ENCODE measurements around the gene ELK1.
"Not testable (repeated sequence)": the region's sequence is repeated elsewhere in the genome, so short reads cannot be mapped to it uniquely, and the experiment has no call there.

The ELK1 gene

DNA sequence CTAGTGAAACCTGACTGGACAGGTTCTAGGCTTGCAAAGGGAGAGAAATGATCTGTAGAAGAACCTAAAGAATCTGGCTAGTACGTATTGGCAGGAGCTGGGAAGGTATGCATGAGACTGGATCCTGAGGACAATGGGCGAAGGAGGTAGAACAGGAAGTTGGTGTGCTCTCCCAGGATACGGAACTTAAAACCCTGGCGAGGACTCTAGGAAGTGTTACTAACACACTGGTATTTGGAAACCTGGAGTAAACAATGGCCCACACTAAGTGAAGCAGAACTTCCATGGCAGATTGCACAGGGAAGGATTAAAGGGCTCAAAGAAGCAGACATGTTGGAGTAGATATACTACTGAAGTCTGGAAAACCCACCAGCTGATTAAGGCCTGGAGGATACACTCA is 39.9 kb downstream of the ELK1 start:
- no peak for DNase-seq

DNA sequence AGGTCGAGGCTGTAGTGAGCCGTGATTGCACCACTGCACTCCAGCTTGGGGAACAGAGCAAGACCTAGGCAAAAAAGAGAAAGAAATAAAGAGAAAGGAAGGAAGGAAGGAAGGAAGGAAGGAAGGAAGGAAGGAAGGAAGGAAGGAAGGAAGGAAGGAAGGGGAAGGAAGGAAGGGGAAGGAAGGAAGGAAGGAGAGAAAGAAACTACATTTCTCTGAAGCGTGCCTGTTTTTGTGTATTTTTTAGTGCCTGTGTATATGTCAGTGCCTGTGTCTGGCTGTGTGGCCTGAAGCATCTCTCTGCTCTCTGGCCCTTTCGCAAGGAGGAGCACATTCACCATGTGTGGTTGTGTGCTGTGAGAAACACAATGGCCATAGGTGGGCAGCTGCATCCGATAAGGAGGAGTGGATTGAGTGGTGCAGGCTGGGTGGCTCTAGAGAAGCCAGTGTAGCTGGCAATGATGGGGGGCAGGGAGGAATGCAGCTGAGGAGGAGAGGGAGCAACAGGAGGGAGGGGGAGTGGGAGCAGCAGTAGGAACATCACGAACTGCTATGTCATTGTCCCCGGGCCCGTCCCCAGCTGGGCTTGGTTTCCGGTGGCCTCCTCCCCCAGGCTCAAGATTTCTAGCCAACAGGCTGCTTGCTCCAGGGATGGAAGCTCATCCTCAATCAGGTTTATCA is 42.1 kb downstream of the ELK1 start:
- DNase-seq, result no peak

DNA sequence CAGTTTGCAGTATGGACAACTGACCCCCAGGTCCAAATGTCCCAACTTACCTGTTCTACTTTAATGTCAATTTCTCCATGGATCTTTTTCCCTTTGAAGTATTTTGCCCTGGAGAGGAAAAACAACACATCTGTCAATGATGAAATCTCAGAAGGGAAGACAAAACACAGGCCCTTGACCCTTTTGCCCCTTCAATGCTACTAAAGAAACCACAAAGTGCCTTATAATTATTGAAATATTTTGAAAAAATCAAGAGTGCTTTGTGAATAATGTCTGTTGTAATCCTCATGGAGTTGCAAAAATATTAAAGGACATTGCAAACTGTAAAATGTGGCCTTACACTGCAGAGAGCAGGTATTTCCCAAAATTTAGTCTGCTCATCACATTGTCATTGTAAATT is 43.3 kb downstream of the ELK1 start:
- DNase-seq, result no peak

GRCh38 chrX:47605024-47605423 is 45.3 kb downstream of the ELK1 start:
- DNase-seq, result no peak

DNA sequence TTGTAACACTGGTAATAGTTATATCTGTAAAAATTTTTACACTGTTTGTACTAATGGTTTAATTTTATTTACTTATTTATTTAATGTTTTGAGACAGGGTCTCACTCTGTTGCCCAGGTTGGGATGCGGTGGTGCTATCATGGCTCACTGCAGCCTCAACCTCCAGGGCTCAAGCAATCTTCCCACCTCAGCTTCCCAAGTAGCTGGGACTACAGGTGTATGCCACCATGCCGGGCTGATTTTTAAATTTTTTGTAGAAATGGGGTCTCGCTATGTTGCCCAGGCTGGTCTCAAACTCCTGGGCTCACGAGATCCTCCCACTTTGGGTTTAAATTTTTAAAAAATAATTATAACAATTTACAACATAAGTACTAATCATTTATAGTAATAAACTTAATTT is 47.2 kb downstream of the ELK1 start:
- not testable (repeated sequence) for DNase-seq

- DNase-seq, result no peak
Measured at GRCh38 chrX:47597222-47597621, 53.1 kb downstream of the ELK1 start.

DNA sequence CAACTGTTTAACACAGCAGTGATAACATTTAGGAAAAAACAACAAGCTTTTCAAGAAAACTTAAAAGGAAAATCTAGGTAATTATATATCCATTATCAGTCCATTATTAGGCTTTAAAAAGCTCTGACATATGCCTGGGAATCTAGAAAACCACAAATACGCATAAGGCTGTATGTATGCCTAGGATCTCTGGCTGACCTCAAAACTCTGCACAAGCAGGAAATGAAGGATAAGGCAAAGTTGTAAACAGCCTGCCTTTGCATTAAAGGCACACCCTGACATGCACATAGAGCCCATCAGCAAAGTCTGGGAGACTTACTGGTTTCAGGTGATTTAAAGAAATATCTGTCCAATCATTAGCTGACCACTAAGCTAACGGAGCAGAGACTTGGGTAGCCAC is 54.1 kb downstream of the ELK1 start:
- DNase-seq, result no peak

GRCh38 chrX:47595716-47596251 is 54.6 kb downstream of the ELK1 start:
- no peak for DNase-seq

DNA sequence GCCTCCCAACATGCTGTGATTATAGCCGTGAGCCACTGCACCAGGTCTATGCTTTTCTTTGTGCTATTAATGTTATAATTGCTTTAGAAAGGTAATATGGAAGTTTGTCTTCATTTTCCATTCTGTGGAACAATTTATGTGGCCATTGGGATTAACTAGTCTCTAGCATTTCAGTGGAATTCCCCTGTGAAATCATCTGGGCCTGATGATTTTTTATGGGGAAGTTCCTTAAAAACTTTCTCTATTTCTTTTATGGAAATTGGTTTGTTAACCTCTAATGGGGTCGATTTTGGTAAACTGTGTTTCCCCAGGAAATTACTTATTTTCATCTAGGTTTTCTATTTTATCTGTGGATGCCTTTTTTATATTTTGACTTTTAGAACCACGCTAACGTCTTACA is 56.8 kb downstream of the ELK1 start:
- DNase-seq, result no peak

- DNase-seq, result no peak
Measured at GRCh38 chrX:47590984-47591383, 59.4 kb downstream of the ELK1 start.

GRCh38 chrX:47587906-47588735 is 62.2 kb downstream of the ELK1 start:
- no peak for DNase-seq

DNA sequence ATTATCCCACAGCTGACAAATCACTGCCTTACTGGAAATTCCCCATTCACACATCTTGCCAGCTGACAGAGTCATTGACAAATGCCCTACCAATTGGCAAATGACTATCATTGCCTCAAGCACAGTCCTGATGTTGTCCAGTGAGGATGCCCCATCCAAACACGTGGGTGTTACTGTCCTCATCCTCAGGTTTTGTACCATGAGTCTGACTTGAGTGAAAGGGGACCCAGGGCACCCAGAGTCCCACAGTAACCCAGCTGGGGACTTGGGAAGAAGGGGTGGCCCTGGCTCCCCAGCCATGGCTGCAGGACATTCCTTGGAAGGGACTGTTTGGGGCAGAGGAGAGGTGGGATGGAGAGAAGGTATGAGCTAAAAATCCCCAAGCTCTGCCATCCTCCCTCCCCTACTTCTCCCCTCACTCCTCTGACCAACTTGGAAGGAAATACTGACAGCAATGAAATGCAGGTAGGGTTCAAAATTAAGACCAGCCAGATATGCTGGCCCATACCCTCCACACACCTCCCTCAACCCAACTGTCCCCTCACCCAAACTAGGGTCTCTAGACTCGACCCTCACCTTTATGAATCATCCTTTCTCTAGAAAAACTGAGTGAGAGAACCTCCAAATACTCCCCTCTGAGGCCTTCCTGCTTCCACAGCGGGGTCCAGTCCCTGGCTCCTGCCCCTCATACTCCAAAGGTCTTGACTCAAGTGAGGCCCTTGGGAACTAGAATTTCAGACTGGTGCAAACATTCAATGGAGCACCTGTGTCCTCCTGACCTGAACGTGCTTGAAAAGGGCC is 63.1 kb downstream of the ELK1 start:
- DNase-seq, result no peak

DNA sequence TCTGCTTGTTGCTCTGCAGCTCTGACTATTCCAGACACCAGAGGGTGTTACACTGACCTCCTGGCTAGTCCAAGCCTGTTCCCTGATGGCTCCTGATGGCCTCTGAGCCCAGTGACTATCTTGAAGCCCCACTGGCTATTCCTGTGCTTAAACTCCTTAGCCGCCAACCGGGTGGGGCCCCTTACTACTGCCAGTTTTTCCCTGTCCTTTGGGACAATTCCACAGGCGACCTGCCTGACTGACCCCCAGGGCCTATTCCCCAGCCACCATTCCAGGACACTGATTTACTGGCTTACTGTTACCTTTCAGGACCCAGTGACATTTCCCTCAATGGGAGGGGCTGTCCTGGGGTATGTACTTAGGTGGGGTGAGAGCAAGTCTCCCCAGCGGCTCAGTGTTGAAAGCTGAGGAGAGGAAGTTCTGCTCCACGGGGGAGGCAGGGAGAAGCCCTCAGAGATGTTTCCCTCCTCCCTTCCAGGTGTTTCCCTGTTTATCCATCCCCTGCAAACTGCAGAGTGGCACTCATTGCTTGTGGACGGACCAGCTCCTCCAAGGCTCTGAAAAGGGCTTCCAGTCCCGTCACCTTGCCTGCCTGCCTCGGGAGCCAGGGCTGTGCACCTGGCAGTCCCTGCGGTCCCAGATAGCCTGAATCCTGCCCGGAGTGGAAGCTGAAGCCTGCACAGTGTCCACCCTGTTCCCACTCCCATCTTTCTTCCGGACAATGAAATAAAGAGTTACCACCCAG is 64.1 kb downstream of the ELK1 start:
- DNase-seq, result no peak

Measured in amniotic stem cell (primary cell).